Stomach smooth muscle (tissue), 2 donors: ENCODE measurements around the gene FBXO33.

Experiments
- H3K27ac ChIP-seq: one replicate; pipeline ENCODE4 v1.7.0; 2013; ENCODE audit warnings: mild to moderate bottlenecking, low read length, inconsistent platforms
- H3K27me3 ChIP-seq, 2 donors: one replicate each; pipeline ENCODE4 v1.7.0; 2013; ENCODE audit warnings: low read length in 2 of 2; ENCODE audit not compliant: insufficient read depth in 2 of 2, control insufficient read depth in 1 of 2
- H3K36me3 ChIP-seq, 2 donors: one replicate each; pipeline ENCODE4 v1.7.0; 2013; ENCODE audit warnings: low read length in 2 of 2; ENCODE audit not compliant: control insufficient read depth in 2 of 2, insufficient read depth in 2 of 2
- H3K4me1 ChIP-seq: one replicate; pipeline ENCODE4 v1.7.0; 2013; ENCODE audit warnings: low read length; ENCODE audit not compliant: control insufficient read depth, insufficient read depth
- H3K4me3 ChIP-seq, 2 donors: one replicate each; pipeline ENCODE4 v1.7.0; 2013; ENCODE audit warnings: low read length in 2 of 2
- H3K9ac ChIP-seq, 2 donors: one replicate each; pipeline ENCODE4 v1.7.0; 2013; ENCODE audit warnings: low read length in 2 of 2, mild to moderate bottlenecking in 1 of 2
- H3K9me3 ChIP-seq, 2 donors: one replicate each; pipeline ENCODE4 v1.7.0; 2013; ENCODE audit warnings: low read length in 2 of 2; ENCODE audit not compliant: control insufficient read depth in 2 of 2
- donor health status: healthy.
- donor health status: Pancreatic carcinoma.

The FBXO33 gene

DNA sequence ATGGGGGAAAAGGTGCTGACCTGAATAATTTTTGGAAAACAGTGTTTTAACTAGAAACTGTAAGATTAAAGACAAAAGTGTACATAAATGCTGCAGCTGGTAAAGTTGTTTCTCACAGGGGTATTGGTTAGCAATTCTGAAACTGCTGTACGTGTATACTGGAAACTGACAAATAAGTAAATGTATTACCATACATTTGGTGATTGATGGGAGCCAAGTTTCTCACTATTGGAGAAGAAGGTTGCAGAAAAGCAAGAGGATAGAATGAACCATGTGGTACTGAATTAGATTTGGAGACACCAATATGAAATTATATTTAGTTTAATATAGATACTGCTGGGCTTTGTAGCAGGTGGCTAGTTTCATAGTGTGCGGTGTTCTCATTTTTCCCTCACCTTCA is 19.6 kb upstream of the FBXO33 start:
- Histone ChIP-seq H3K9ac (no peak overlapping the region), H3K4me3 (no peak overlapping the region), H3K9me3 (no peaks in the 10 kb centered on the region), H3K36me3 (no peaks in the 10 kb centered on the region), H3K27ac (no peak overlapping the region), H3K27me3 (no peaks in the 10 kb centered on the region), H3K4me1 (no peaks in the 10 kb centered on the region)

DNA sequence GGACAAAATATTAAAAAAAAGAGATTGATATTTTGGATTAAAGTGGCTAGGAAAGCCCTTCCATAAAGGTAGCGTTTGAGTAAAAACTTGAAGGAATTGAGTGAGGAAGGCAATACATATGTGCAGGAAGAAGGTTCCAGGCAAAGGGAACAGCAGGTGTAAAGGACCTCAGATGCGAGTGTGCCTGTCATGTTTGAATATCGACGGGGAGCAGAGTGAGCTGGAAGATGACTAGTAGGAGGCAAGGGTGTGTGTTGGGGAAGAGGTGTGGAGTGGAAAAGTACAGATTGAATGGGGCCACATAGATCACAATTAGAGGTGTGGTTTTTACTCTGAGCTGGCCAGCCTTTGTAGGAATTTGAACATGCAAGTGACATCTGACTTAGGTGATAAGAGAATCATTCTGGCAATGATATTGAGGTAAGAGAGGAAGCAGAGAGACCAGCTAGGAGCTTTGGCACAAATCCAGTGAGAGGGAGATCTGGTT is 15.0 kb upstream of the FBXO33 start:
- H3K9ac ChIP-seq = no peak overlapping the region
- H3K36me3 ChIP-seq = no peaks in the 10 kb centered on the region
- H3K27ac ChIP-seq = no peak overlapping the region
- no peaks in the 10 kb centered on the region for H3K27me3 ChIP-seq
- no peak overlapping the region for H3K4me3 ChIP-seq
- H3K4me1 ChIP-seq = no peaks in the 10 kb centered on the region
- H3K9me3 ChIP-seq = no peaks in the 10 kb centered on the region

GRCh38 chr14:39446131-39446744 is 14.0 kb upstream of the FBXO33 start:
- Histone ChIP-seq H3K36me3 (no peaks in the 10 kb centered on the region), H3K27me3 (no peaks in the 10 kb centered on the region), H3K4me1 (no peaks in the 10 kb centered on the region), H3K9ac (no peak overlapping the region), H3K4me3 (no peak overlapping the region), H3K9me3 (no peaks in the 10 kb centered on the region), H3K27ac (no peak overlapping the region)

DNA sequence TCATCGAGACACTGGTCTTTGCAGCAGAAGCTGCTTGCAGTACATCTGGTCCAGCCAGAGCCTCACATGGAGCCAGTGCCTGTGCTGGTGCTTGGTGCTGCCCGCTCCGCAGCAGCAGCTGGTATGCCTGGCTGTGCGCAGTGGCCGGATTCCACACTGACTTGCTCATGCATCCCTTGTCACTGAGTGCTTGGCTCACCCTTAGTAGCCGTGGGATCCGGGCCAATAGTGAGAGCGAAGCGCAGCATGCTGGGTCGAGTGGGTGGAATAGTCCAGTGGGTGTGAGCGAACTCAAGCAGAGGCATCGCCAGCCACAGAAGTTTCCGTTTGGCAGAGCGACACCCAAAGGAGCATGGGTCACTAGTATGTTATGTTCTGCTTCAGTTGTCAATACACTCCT is 10.1 kb upstream of the FBXO33 start:
- no peak overlapping the region for H3K4me3 ChIP-seq
- no peaks in the 10 kb centered on the region for H3K4me1 ChIP-seq
- H3K27ac ChIP-seq = no peak overlapping the region
- H3K36me3 ChIP-seq = no peaks in the 10 kb centered on the region
- H3K9ac ChIP-seq = no peak overlapping the region
- no peaks in the 10 kb centered on the region for H3K9me3 ChIP-seq
- no peaks in the 10 kb centered on the region for H3K27me3 ChIP-seq

- H3K9me3 ChIP-seq = no peaks in the 10 kb centered on the region
- no peaks in the 10 kb centered on the region for H3K36me3 ChIP-seq
- H3K27ac ChIP-seq = no peak overlapping the region
- no peaks in the 10 kb centered on the region for H3K27me3 ChIP-seq
- no peaks in the 10 kb centered on the region for H3K4me1 ChIP-seq
- no peak overlapping the region for H3K4me3 ChIP-seq
- no peak overlapping the region for H3K9ac ChIP-seq
Observed at GRCh38 chr14:39441805-39442204, 9.6 kb upstream of the FBXO33 start.

DNA sequence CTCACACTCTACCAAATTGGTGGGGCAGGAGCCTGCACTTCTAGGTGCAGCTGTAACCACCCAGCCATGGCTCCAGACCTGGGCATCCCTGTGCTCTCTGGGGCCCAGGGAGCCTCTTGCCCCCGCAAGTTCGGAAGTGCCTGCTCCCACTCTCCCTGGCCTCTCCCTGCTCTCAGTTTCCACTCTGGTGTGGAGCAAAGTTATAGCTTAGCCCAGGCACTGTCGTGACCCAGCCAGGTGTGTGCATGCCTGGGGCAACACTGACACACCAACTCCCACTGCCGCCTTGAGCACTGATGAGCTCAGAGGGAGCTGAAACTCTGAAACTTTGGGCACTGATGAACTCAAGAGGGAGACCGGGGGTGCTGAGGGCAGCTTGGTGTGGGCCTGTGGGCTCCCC is 8.7 kb upstream of the FBXO33 start:
- Histone ChIP-seq H3K36me3 (no peaks in the 10 kb centered on the region), H3K27ac (no peak overlapping the region), H3K4me3 (no peak overlapping the region), H3K27me3 (no peaks in the 10 kb centered on the region), H3K9ac (no peak overlapping the region), H3K4me1 (no peaks in the 10 kb centered on the region), H3K9me3 (no peaks in the 10 kb centered on the region)

DNA sequence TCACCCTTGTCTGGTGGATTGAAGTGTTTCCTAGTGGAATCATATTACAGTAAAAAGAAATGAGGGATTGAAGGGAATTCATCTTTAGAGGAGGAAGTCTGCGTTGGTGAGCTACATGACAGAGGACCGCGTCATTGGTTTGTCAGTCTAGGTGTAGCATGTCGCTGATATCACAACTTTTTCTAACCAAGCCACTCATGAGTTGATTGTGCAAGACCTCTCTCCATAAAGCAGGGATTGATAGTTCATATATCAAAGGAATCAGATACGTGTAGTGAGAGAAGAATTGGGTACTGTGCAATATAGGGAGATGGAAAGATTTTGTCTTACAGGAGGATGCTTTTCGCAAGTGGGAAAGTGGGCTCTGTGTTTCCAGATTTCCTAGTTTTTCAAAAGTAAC is 3.0 kb upstream of the FBXO33 start:
- Histone ChIP-seq H3K27me3 (no peaks in the 10 kb centered on the region), H3K36me3 (no peaks in the 10 kb centered on the region), H3K4me1 (peaks cover 15% of the 10 kb centered on the region), H3K9me3 (no peaks in the 10 kb centered on the region), H3K9ac (no peak overlapping the region), H3K27ac (no peak overlapping the region), H3K4me3 (no peak overlapping the region)

GRCh38 chr14:39434401-39434800 is 2.2 kb upstream of the FBXO33 start:
- Histone ChIP-seq H3K9me3 (no peaks in the 10 kb centered on the region), H3K4me3 (no peak overlapping the region), H3K27ac (no peak overlapping the region), H3K9ac (no peak overlapping the region), H3K27me3 (no peaks in the 10 kb centered on the region), H3K4me1 (peaks cover 23% of the 10 kb centered on the region), H3K36me3 (no peaks in the 10 kb centered on the region)

DNA sequence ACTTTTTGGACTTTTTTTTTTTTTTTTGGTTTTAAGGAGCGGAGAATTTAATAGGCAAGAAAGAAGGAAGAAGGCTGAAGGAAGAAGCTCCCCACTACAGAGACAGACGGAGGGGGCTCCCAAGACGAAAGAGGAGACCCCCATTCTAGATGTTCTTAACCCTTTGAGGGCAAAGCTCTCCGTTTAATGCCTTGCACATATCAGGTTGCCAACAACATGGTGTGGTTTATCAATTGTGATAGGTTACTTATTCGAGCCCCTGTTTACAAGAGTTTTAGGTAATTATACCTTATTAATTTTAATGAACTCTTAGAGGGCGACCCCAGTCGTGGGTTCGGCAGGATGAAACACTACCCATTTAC is 1.2 kb upstream of the FBXO33 start:
- Histone ChIP-seq H3K27me3 (no peaks in the 10 kb centered on the region), H3K9me3 (no peaks in the 10 kb centered on the region), H3K4me1 (peaks cover 23% of the 10 kb centered on the region), H3K36me3 (no peaks in the 10 kb centered on the region), H3K27ac (peak overlapping the region; percentile 89), H3K9ac (peak overlapping the region; percentile 88), H3K4me3 (peak overlapping the region; percentile 76 to 91)

- Histone ChIP-seq H3K4me1 (peaks cover 23% of the 10 kb centered on the region), H3K27ac (peak overlapping the region; percentile 89)
Observed at GRCh38 chr14:39432619-39433451, 602 bp upstream of the FBXO33 start.

More at GRCh38 chr14:39432619-39433451, 602 bp upstream of the FBXO33 start:
- H3K9me3 ChIP-seq = no peaks in the 10 kb centered on the region
- peak overlapping the region; percentile 76 to 91 for H3K4me3 ChIP-seq
- H3K36me3 ChIP-seq = no peaks in the 10 kb centered on the region
- no peaks in the 10 kb centered on the region for H3K27me3 ChIP-seq
- peak overlapping the region; percentile 88 for H3K9ac ChIP-seq
